BJ (cell line): ENCODE data around the gene NCS1. TPM values are rescaled to one million over a fixed set of nuclear protein-coding genes. Genes with fewer than 3 reads are reported as not detected.

Source experiments
- CTCF ChIA-PET: fragments of 350-600 bp; formaldehyde crosslinking; extraction: SDS; loops from one replicate; lab custom pipeline; 2021; ENCODE audit warnings: antibody characterized with exemption, inconsistent platforms; lab: Yijun Ruan, JAX
- POLR2A ChIA-PET: fragments of 300-600 bp; sonication (Branson Sonifier 250); formaldehyde crosslinking; extraction: SDS; loops from one replicate; lab custom pipeline; 2021; ENCODE audit warnings: antibody characterized with exemption; lab: Charles Lee
- DNase-seq: peaks from one replicate; pipeline ENCODE4 v3.0.0-alpha.2; 2011; ENCODE audit warnings: low read depth
- H3K27me3 ChIP-seq: 2 replicates; pipeline ENCODE4 v1.6.0; 2011; ENCODE audit warnings: low read length; ENCODE audit not compliant: control insufficient read depth, insufficient read depth
- H3K36me3 ChIP-seq: 2 replicates; pipeline ENCODE4 v1.5.1; 2011; ENCODE audit warnings: low read length; ENCODE audit not compliant: control insufficient read depth, insufficient read depth
- H3K4me3 ChIP-seq: 2 replicates; pipeline ENCODE4 v1.5.1; 2011; ENCODE audit warnings: low read depth, mild to moderate bottlenecking, control low read depth, low read length
- polyA plus RNA-seq: library from polyadenylated mRNA; depleted of rRNA; stranded (reverse); fragments of >200 nt; gene quantifications from 2 replicates; pipeline ENCODE4 v1.2.3, GENCODE V29; 2011
- TF ChIP-seq, protein P1 (sequence below): IDR thresholded peaks from 2 replicates; pipeline ENCODE4 v1.5.1; 2011; ENCODE audit warnings: low read depth, mild to moderate bottlenecking, control low read depth, inconsistent platforms, low read length, moderate library complexity; ENCODE audit not compliant: insufficient read depth

Gene NCS1
- polyA plus RNA-seq, 1 experiment = 67.7 TPM

DNA sequence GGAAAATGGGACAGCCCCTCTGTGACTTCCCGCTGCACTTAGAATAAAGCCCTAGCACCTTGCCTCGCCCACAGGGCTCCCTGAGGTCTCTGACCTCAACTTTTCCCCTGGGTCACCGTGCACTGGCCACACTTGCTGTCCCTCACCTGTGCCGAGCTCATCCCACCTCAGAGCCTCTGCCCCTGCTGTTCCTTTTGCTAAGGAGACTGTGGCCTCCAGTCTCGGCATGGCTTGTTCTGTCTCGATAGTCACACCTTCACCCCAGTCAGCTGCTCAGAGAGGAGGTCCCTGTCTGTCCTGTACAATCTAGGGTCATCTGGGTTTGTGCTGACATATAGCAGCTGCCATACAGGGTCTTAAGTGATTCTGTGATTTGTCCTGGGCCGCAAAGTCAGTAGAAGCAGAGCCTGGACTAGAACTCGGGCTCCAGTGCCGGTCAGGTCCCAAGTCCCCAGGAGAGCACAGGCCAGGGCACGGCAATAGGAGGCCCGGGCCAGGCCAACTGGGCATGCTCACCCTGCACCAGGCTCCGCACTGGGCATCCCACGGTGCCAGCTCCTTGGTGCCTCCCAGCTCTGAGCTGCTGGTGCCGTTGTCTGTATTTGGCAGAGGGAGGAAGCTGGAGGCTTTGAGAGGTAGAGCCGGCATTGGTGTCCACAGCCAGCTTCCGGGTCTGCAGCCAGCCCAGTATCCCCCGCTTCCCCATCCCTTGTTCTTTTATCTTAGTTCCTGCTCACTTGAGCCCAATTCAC is 35.2 kb downstream of the NCS1 start:
- CTCF ChIA-PET = interaction anchor here (0.5 to 1.5 kb wide), 2 partner anchors 13 to 95 kb away, joined by 3 to 5 read pairs; no protein-coding TSS in a partner anchor

DNA sequence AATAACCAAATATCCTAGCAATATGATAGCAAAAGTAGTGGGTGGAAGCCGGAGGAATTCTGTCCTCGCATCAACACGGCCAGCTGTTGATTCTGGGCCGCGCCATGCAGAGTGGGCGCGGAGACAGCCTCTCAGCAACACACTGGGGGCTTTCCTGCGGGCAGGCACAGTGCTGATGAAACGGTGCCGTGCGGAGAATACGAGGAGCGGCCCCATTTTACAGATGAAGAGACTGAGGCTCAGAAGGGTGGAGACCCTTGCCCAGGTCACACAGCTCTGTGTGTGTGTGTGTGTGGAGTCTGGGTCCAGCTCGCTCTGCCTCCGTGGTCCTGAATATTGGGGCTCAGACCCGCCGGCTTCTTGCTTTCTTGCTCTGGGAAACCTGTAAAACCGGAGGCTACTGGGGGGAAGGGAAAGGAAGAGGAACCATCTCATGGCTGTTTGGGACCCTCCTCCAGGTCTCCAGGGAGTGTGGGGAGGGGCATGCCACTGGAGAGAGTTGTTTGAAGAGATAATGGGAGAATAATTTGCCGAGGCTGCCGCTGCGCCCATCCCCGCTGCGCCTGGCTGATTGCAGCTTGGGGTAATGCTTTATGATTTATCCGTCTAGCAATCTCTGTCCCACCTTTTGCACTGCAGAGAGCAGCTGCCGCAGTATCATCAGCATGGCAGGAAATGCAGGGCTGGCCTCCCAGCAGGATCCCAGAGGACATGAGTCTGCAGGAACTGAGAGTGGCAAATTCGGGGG is 36.6 kb downstream of the NCS1 start:
- Histone ChIP-seq H3K36me3 (no peaks in the 10 kb centered on the region; the same call in 1 of the 2 replicates), H3K27me3 (no peaks in the 10 kb centered on the region), H3K4me3 (no peak overlapping the region)
- TF ChIP-seq, protein P1, sequence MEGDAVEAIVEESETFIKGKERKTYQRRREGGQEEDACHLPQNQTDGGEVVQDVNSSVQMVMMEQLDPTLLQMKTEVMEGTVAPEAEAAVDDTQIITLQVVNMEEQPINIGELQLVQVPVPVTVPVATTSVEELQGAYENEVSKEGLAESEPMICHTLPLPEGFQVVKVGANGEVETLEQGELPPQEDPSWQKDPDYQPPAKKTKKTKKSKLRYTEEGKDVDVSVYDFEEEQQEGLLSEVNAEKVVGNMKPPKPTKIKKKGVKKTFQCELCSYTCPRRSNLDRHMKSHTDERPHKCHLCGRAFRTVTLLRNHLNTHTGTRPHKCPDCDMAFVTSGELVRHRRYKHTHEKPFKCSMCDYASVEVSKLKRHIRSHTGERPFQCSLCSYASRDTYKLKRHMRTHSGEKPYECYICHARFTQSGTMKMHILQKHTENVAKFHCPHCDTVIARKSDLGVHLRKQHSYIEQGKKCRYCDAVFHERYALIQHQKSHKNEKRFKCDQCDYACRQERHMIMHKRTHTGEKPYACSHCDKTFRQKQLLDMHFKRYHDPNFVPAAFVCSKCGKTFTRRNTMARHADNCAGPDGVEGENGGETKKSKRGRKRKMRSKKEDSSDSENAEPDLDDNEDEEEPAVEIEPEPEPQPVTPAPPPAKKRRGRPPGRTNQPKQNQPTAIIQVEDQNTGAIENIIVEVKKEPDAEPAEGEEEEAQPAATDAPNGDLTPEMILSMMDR = no peak
- POLR2A ChIA-PET = no interaction called here
- CTCF ChIA-PET = interaction anchor here (1.4 kb wide), 1 partner anchor 12 kb away, joined by 3 read pairs; no protein-coding TSS in a partner anchor
- DNase-seq = no peak

More for the DNA sequence above, 35.2 kb downstream of the NCS1 start:
- Histone ChIP-seq H3K36me3 (peaks cover 2% of the 10 kb centered on the region), H3K27me3 (no peaks in the 10 kb centered on the region), H3K4me3 (no peak overlapping the region)
- TF ChIP-seq, protein P1 = no peak
- no peak for DNase-seq
- POLR2A ChIA-PET = no interaction called here

DNA sequence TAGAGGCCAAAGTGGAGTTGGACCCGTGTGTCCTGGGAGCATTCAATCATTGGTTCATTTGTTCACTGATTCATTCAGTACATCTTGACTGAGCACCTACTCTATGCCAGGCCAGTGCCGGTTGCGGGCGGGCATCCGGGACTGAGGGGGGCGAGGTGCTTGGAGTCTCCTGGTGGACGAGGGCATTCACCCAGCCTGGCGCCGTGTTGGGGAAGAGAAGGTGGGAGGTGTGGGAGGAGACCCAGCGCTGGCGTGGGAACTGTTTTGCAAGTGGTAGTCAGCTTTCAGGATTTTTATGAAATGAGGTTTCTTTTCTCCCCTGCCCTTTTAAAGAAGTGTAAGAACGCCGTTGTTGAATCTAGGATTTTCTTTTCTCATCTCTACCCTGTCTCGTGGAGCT is 37.2 kb downstream of the NCS1 start:
- ChIA-PET CTCF (interaction anchor here (1.4 kb wide), 1 partner anchor 11 kb away, joined by 3 read pairs; no protein-coding TSS in a partner anchor), POLR2A (no interaction called here)
- H3K4me3 ChIP-seq = no peak overlapping the region
- no peak for DNase-seq
- TF ChIP-seq, protein P1 = no peak
- no peaks in the 10 kb centered on the region; the same call in 1 of the 2 replicates for H3K36me3 ChIP-seq
- no peaks in the 10 kb centered on the region for H3K27me3 ChIP-seq

DNA sequence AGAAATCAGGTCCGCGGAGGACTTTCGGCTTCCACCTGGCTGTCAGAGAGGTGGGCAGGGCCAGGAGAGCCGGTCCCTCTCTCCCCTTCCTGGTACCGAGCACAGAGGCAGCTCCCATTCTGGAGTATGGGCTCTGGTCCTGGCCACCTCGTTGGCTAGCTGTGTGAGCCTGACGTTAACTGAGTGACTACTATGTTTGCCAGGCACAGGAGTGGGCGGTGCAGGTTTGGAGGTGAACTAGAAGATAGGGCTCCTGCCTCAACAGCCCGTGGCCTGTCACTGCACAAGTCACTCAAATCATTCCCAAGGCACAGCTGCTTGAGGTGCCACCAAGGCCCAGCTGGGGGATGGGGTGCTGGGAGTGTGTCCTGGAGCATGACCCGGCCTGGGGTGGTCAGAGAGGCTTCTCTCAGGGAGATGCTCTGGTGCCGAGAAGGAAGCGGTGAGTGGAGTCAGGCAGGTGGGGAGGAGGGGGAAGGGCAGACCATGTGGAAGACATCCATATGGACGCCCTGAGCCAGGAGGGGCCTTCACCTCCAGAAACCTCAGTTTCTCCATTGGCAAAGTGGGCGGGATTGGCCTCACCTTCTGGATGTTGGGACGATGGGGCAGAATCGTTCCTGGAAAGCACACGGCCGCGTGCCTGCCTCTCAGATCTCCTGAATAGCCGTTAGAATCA is 39.5 kb downstream of the NCS1 start:
- ChIA-PET CTCF (interaction anchor here (0.6 kb wide), 1 partner anchor 841 kb away, joined by 3 read pairs; no protein-coding TSS in a partner anchor), POLR2A (no interaction called here)
- TF ChIP-seq, protein P1 = no peak
- DNase-seq = no peak
- Histone ChIP-seq H3K4me3 (no peak overlapping the region), H3K27me3 (no peaks in the 10 kb centered on the region), H3K36me3 (no peaks in the 10 kb centered on the region; the same call in 1 of the 2 replicates)
